WTC11 (cell line): Measurements from ENCODE around the gene INPP4B. TPM values are rescaled to one million over a fixed set of nuclear protein-coding genes. Genes with fewer than 3 reads are reported as not detected.

Experiments used
- ATAC-seq: fragments of 200-7000 bp; cut with Tn5 transposase; 2 replicates; pipeline ENCODE4 v1.10.0; 2021; ENCODE audit warnings: mild to moderate bottlenecking, moderate library complexity
- CTCF ChIA-PET: fragments of 300-600 bp; sonication (Branson Sonifier 250); formaldehyde crosslinking; loops from one replicate; lab custom pipeline; 2021; ENCODE audit warnings: antibody characterized with exemption; lab: Charles Lee
- POLR2A ChIA-PET: fragments of 350-600 bp; sonication (Branson Sonifier 250); formaldehyde crosslinking; loops from one replicate; lab custom pipeline; 2021; ENCODE audit warnings: antibody characterized with exemption; lab: Charles Lee
- DNase-seq: peaks from one replicate; pipeline ENCODE4 v3.0.0; 2021; ENCODE audit warnings: low spot score
- H3K27ac Mint-ChIP-seq: 2 replicates; pipeline ENCODE4 v1.8.0; 2021; ENCODE audit warnings: mixed read lengths
- H3K27me3 Mint-ChIP-seq: 2 replicates; pipeline ENCODE4 v1.8.0; 2021; ENCODE audit warnings: low read depth, mild to moderate bottlenecking, moderate library complexity, mixed read lengths
- H3K36me3 Mint-ChIP-seq: 2 replicates; pipeline ENCODE4 v1.8.0; 2021; ENCODE audit warnings: mixed read lengths
- H3K4me1 Mint-ChIP-seq: 2 replicates; pipeline ENCODE4 v1.8.0; 2022; ENCODE audit warnings: mixed read lengths
- H3K4me3 Mint-ChIP-seq: 2 replicates; pipeline ENCODE4 v1.8.0; 2021; ENCODE audit warnings: mild to moderate bottlenecking, moderate library complexity, mixed read lengths
- H3K9me3 Mint-ChIP-seq: 2 replicates; pipeline ENCODE4 v1.8.0; 2021; ENCODE audit warnings: mixed read lengths
- E2F4 ChIP-seq: sonication (generic); formaldehyde crosslinking; IDR thresholded peaks from 2 replicates; pipeline ENCODE4 v1.8.1; 2022; ENCODE audit warnings: low read depth, mild to moderate bottlenecking, moderate library complexity, missing genetic modification reagents, borderline replicate concordance
- IRF2 ChIP-seq: sonication (generic); formaldehyde crosslinking; IDR thresholded peaks from 2 replicates; pipeline ENCODE4 v1.8.0; 2022; ENCODE audit warnings: low read depth, missing genetic modification reagents, borderline replicate concordance
- JAZF1 ChIP-seq: fragments of 250-450 bp; sonication (Bioruptor Pico); IDR thresholded peaks from 2 replicates; pipeline ENCODE4 v1.9.0; 2021; ENCODE audit warnings: moderate library complexity, mild to moderate bottlenecking, inconsistent platforms
- MLX ChIP-seq: sonication (generic); formaldehyde crosslinking; IDR thresholded peaks from 2 replicates; pipeline ENCODE4 v1.8.1; 2023; ENCODE audit warnings: mild to moderate bottlenecking, missing genetic modification reagents, moderate library complexity
- NR1H2 ChIP-seq: sonication (generic); formaldehyde crosslinking; IDR thresholded peaks from 2 replicates; pipeline ENCODE4 v1.9.0; 2021; ENCODE audit warnings: mild to moderate bottlenecking, moderate library complexity, missing genetic modification reagents
- RELA ChIP-seq: sonication (generic); formaldehyde crosslinking; IDR thresholded peaks from 2 replicates; pipeline ENCODE4 v1.8.1; 2022; ENCODE audit warnings: missing genetic modification reagents, mild to moderate bottlenecking, borderline replicate concordance
- SMAD3 ChIP-seq: sonication (generic); formaldehyde crosslinking; IDR thresholded peaks from 2 replicates; pipeline ENCODE4 v1.8.0; 2022; ENCODE audit warnings: missing genetic modification reagents, mild to moderate bottlenecking, borderline replicate concordance
- ZBTB21 ChIP-seq: sonication (generic); formaldehyde crosslinking; IDR thresholded peaks from 2 replicates; pipeline ENCODE4 v1.8.1; 2023; ENCODE audit warnings: mild to moderate bottlenecking, missing genetic modification reagents, borderline replicate concordance
- ZNF281 ChIP-seq: sonication (generic); formaldehyde crosslinking; IDR thresholded peaks from 2 replicates; pipeline ENCODE4 v1.8.0; 2023; ENCODE audit warnings: mild to moderate bottlenecking, missing genetic modification reagents
- ZNF396 ChIP-seq: fragments of 250-450 bp; sonication (Bioruptor Pico); IDR thresholded peaks from 2 replicates; pipeline ENCODE4 v1.8.0; 2021; ENCODE audit warnings: mild to moderate bottlenecking, moderate library complexity, borderline replicate concordance
- total RNA-seq: library from RNA; stranded (reverse); gene quantifications from 3 replicates; pipeline ENCODE4 v1.2.3, GENCODE V29; 2021
- TF ChIP-seq, protein P1 (sequence below): fragments of 200-600 bp; IDR thresholded peaks from 2 replicates; pipeline ENCODE4 v1.8.0; 2022; ENCODE audit warnings: antibody characterized with exemption
- TF ChIP-seq, protein P2 (sequence below): sonication (generic); formaldehyde crosslinking; conservative IDR thresholded peaks from 2 replicates; pipeline ENCODE4 v1.8.1; 2023; ENCODE audit warnings: mild to moderate bottlenecking, low read depth, missing genetic modification reagents, moderate library complexity
- TF ChIP-seq, protein P3 (sequence below): sonication (generic); formaldehyde crosslinking; IDR thresholded peaks from 2 replicates; pipeline ENCODE4 v1.8.1; 2022; ENCODE audit warnings: low read depth, missing genetic modification reagents, borderline replicate concordance
- TF ChIP-seq, protein P4 (sequence below): sonication (generic); formaldehyde crosslinking; IDR thresholded peaks from 2 replicates; pipeline ENCODE4 v1.8.1; 2022; ENCODE audit warnings: mild to moderate bottlenecking, missing genetic modification reagents, moderate library complexity, borderline replicate concordance

INPP4B gene
- total RNA-seq, 1 experiment from 2014 or later = 0.92 TPM

- no peak for ATAC-seq
- CTCF ChIA-PET = no interaction called here
- TF ChIP-seq ZBTB21 (CRISPR knock-in tag) (no peak), MLX (CRISPR knock-in tag) (no peak), ZNF396 (CRISPR knock-in tag) (no peak), E2F4 (CRISPR knock-in tag) (no peak), IRF2 (CRISPR knock-in tag) (no peak), ZNF281 (CRISPR knock-in tag) (no peak), JAZF1 (no peak), NR1H2 (no peak), SMAD3 (CRISPR knock-in tag) (no peak), RELA (CRISPR knock-in tag) (no peak)
- TF ChIP-seq, protein P1, sequence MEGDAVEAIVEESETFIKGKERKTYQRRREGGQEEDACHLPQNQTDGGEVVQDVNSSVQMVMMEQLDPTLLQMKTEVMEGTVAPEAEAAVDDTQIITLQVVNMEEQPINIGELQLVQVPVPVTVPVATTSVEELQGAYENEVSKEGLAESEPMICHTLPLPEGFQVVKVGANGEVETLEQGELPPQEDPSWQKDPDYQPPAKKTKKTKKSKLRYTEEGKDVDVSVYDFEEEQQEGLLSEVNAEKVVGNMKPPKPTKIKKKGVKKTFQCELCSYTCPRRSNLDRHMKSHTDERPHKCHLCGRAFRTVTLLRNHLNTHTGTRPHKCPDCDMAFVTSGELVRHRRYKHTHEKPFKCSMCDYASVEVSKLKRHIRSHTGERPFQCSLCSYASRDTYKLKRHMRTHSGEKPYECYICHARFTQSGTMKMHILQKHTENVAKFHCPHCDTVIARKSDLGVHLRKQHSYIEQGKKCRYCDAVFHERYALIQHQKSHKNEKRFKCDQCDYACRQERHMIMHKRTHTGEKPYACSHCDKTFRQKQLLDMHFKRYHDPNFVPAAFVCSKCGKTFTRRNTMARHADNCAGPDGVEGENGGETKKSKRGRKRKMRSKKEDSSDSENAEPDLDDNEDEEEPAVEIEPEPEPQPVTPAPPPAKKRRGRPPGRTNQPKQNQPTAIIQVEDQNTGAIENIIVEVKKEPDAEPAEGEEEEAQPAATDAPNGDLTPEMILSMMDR = no peak
- TF ChIP-seq, protein P2, sequence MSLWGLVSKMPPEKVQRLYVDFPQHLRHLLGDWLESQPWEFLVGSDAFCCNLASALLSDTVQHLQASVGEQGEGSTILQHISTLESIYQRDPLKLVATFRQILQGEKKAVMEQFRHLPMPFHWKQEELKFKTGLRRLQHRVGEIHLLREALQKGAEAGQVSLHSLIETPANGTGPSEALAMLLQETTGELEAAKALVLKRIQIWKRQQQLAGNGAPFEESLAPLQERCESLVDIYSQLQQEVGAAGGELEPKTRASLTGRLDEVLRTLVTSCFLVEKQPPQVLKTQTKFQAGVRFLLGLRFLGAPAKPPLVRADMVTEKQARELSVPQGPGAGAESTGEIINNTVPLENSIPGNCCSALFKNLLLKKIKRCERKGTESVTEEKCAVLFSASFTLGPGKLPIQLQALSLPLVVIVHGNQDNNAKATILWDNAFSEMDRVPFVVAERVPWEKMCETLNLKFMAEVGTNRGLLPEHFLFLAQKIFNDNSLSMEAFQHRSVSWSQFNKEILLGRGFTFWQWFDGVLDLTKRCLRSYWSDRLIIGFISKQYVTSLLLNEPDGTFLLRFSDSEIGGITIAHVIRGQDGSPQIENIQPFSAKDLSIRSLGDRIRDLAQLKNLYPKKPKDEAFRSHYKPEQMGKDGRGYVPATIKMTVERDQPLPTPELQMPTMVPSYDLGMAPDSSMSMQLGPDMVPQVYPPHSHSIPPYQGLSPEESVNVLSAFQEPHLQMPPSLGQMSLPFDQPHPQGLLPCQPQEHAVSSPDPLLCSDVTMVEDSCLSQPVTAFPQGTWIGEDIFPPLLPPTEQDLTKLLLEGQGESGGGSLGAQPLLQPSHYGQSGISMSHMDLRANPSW = no peak
- TF ChIP-seq, protein P3, sequence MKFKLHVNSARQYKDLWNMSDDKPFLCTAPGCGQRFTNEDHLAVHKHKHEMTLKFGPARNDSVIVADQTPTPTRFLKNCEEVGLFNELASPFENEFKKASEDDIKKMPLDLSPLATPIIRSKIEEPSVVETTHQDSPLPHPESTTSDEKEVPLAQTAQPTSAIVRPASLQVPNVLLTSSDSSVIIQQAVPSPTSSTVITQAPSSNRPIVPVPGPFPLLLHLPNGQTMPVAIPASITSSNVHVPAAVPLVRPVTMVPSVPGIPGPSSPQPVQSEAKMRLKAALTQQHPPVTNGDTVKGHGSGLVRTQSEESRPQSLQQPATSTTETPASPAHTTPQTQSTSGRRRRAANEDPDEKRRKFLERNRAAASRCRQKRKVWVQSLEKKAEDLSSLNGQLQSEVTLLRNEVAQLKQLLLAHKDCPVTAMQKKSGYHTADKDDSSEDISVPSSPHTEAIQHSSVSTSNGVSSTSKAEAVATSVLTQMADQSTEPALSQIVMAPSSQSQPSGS = no peak
- TF ChIP-seq, protein P4, sequence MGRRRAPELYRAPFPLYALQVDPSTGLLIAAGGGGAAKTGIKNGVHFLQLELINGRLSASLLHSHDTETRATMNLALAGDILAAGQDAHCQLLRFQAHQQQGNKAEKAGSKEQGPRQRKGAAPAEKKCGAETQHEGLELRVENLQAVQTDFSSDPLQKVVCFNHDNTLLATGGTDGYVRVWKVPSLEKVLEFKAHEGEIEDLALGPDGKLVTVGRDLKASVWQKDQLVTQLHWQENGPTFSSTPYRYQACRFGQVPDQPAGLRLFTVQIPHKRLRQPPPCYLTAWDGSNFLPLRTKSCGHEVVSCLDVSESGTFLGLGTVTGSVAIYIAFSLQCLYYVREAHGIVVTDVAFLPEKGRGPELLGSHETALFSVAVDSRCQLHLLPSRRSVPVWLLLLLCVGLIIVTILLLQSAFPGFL (CRISPR knock-in tag) = no peak
- Mint-ChIP-seq H3K4me3 (no peak overlapping the region), H3K4me1 (peaks cover 22% of the 10 kb centered on the region), H3K36me3 (no peaks in the 10 kb centered on the region), H3K27ac (no peak overlapping the region), H3K9me3 (no peaks in the 10 kb centered on the region), H3K27me3 (no peaks in the 10 kb centered on the region)
- POLR2A ChIA-PET = interaction anchor here (0.7 kb wide), 1 partner anchor 1049 kb away, joined by 5 read pairs; no protein-coding TSS in a partner anchor
- no peak for DNase-seq
These were observed 581.1 kb downstream of the INPP4B start for GRCh38 chr4:142264961-142265360.
